Left lobe of liver (tissue), 2 donors: ENCODE measurements around the gene LOXL1. TPM values are rescaled to one million over a fixed set of nuclear protein-coding genes. Genes with fewer than 3 reads are reported as not detected.

Experiments used
- ATAC-seq: fragments of 200-7000 bp; cut with Tn5 transposase; one replicate; pipeline ENCODE4 v1.9.1; 2020; ENCODE audit warnings: mild to moderate bottlenecking, moderate library complexity
- DNase-seq: peaks from one replicate; pipeline ENCODE4 v3.0.0-alpha.2; 2020; ENCODE audit warnings: low spot score
- total RNA-seq: library from RNA; stranded (reverse); gene quantifications from one replicate; pipeline ENCODE4 v1.2.1, GENCODE V29; 2021
- donor health status: DM: no; HTN: no; CAD: no; lungs with moderate emphysema.
- donor health status: DM: no; HTN: yes; CAD: no.

LOXL1 gene
- total RNA-seq, 1 donor from 2014 or later, result 0.75 TPM

DNA sequence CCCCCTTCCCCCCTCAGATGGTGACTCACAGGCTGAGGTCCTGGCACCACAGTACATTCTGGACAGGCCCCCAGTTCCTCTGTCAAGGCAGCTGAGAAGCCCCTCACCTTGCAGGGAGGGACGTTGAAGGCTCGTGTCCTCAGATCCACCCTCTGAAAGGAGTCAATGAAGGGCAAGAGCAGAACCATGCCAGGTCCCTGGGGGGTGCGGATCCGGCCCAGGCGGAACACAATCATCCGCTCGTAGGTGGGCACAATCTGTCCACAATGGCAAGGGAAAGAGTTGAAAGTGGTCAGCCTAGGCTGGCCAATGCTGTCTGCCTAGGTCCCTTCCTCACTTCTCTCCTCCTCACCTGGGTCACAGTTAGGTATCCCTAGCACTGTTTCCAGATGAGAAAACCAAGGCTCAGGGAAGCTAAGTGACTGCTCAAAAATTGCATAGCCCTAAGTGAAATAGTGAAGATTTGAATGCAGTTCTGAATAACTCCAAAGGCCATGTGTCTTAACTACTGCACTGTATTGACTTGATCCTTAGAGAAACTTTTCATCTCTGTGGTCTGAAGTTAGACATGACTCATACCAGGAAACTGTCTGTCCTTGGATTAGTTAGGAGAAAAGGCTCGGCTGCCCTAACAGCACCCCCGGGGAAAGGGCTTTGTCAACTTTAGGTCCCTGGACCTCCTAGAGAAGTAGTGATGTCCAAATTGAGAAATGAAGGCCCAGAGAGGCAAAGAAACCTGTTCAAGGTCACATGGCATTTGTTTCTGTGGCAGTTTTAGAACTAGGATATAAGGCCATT is 62.9 kb downstream of the LOXL1 start:
- DNase-seq, result no peak

DNA sequence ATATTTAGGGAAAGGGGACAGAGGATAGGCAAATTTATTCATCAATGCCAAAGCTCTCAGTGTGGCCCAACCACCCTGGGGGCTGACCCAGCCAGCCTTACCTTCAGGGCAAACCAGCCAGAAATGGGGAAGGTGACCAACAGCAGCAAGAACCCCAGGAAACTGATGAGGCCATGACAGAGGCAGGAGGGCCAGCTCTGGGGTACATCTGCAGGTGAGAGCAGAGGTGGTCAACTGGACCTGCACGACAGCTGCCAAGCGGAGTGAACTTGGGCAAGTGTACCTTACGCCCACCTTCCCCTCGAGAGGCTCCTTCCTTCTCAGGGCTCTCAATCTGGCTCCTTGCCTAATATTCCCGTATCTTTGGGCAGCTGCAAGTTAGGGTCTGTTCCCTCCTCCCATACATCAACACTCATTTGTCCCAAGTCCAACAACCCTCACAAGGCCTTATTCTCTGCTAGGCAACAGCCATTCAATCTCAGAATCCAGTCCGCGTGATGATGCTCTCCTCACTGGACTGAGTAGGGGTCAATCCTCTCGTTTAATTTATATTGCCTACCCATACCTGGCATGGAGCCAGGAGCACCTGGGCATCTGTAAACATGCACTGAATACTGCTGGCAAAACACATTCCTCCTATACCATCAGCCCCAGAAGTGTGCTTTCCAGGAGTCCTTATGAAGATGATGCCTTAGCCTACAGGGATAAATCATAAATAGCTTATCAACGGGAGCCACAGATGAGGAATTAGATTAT is 64.2 kb downstream of the LOXL1 start:
- ATAC-seq (no peak), DNase-seq (no peak)

More for the DNA sequence above, 62.9 kb downstream of the LOXL1 start:
- ATAC-seq, result no peak

- DNase-seq, result no peak
- ATAC-seq, result peak; percentile 1
Observed at GRCh38 chr15:73991260-73991659, 65.0 kb downstream of the LOXL1 start.

- DNase-seq, result peak; percentile 94
- ATAC-seq, result peak; percentile 87
Observed at GRCh38 chr15:73991726-73992593, 65.7 kb downstream of the LOXL1 start, which contains the start of gene STOML1. Gene STOML1 (minus strand): TSS chr15:73992295. CDS start chr15:73992223, 72 bp downstream.

DNA sequence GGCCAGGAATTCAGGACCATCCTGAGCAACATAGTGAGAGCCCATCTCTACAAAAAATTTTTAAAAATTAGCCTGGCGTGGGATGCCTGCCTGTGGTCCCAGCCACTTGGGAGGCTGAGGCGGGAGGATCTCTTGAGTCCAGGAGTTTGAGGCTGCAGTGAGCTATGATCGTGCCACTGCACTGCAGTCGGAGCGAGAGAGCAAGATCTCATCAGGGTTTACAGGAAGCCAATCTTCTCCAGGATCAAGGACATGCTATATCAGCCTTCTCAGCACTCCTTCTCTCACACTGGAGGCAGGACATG is 66.3 kb downstream of the LOXL1 start:
- ATAC-seq (no peak), DNase-seq (no peak)

GRCh38 chr15:73993211-73993994 is 67.1 kb downstream of the LOXL1 start:
- ATAC-seq, result no peak

GRCh38 chr15:73994413-73994883 is 68.2 kb downstream of the LOXL1 start, which contains the start of gene PML:
Gene PML (plus strand): TSS chr15:73994716. CDS start chr15:73994813, 97 bp downstream.
- DNase-seq, result peak; percentile 97
- ATAC-seq, result peak; percentile 87

More at GRCh38 chr15:73993211-73993994, 67.1 kb downstream of the LOXL1 start:
- no peak for DNase-seq

DNA sequence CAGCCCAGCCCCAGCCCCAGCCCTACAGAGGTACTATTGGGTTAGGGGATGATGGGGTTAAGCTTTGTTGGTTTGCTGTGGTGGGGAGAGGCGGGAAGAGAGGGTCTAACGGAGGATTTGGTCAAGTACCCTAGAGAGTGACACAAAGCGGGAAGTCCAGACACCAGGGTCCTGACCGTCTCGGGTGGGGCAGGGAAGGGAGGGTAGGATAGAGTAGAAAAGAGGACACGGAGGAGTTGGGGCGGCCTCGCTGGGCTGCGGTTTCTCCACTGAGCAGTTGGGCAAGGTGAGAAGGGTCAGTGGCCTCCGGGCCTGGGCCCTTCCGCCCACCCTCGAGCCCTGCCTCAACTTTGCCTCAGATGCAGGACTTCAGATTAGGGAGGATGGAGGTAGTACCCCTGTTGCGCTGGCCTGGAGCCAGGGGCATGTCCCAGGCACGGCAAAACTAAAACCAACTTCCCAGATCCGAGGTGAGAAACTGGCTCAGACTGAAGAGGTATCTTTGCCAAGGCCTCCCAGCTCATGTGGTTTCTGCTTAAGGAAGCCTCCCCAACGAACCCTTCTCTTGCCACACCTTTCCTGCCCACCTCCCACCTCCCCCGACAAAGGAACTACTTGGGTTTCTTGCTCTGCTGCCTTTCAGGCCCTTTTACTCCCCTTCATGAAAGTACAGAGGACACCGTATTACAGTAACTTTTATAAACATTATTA is 68.8 kb downstream of the LOXL1 start:
- peak; percentile 64 for DNase-seq
- ATAC-seq, result peak; percentile 26

DNA sequence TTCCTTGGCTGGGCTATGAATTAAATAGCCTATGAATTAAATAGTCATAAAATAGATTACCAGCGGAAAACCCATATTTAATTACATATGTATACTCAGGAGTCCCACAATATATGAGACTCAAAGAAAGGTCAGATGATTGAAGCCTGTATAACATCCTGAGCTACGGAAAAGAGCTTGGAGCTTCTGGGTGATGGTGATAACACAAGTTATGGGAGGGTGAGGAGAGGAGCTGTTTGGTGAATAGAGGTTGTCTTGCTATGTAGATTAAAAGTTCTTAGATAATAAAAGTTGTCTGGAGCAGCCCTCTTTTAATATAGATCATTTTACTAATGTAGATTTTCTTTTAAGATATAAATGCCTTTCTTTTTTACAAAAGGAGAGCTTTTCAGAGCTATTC is 70.0 kb downstream of the LOXL1 start:
- ATAC-seq, result no peak
- DNase-seq, result no peak

- DNase-seq (no peak), ATAC-seq (no peak)
Observed at GRCh38 chr15:73996939-73997338, 70.7 kb downstream of the LOXL1 start.

GRCh38 chr15:73997986-73998385 is 71.7 kb downstream of the LOXL1 start:
- DNase-seq, result no peak
- ATAC-seq, result no peak

Other genes starting within 250 kb of the LOXL1 start
- 20.5 TPM for gene CD276, start 242.1 kb upstream of the LOXL1 start, total RNA-seq
- gene INSYN1, start 173.1 kb upstream of the LOXL1 start, total RNA-seq, result 1.4 TPM
- not detected for gene TBC1D21, start 52.9 kb upstream of the LOXL1 start, total RNA-seq
- 8.1 TPM for gene STOML1, start 65.8 kb downstream of the LOXL1 start, total RNA-seq
- 15.5 TPM for gene PML, start 68.3 kb downstream of the LOXL1 start, total RNA-seq
- 1.6 TPM for gene GOLGA6A, start 156.1 kb downstream of the LOXL1 start, total RNA-seq
- 0.30 TPM for gene ISLR2, start 204.1 kb downstream of the LOXL1 start, total RNA-seq
- 2.3 TPM for gene ISLR, start 247.2 kb downstream of the LOXL1 start, total RNA-seq